BLaER1 (cell line): ENCODE data around the gene CRTC1.

Experiments
- H3K27ac ChIP-seq: shearing (Covaris generic); formaldehyde crosslinking; 2 replicates; pipeline ENCODE4 v1.8.1; 2022
- H3K27me3 ChIP-seq: shearing (Covaris generic); formaldehyde crosslinking; 2 replicates; pipeline ENCODE4 v1.8.1; 2022
- H3K36me3 ChIP-seq: shearing (Covaris generic); formaldehyde crosslinking; 2 replicates; pipeline ENCODE4 v1.8.1; 2022
- H3K4me1 ChIP-seq: shearing (Covaris generic); formaldehyde crosslinking; 2 replicates; pipeline ENCODE4 v1.8.1; 2022
- H3K4me2 ChIP-seq: shearing (Covaris generic); formaldehyde crosslinking; 2 replicates; pipeline ENCODE4 v1.8.1; 2022
- H3K4me3 ChIP-seq: shearing (Covaris generic); formaldehyde crosslinking; 2 replicates; pipeline ENCODE4 v1.8.1; 2022
- H3K9ac ChIP-seq: shearing (Covaris generic); formaldehyde crosslinking; 2 replicates; pipeline ENCODE4 v1.8.1; 2022
- H3K9me3 ChIP-seq: shearing (Covaris generic); formaldehyde crosslinking; 2 replicates; pipeline ENCODE4 v1.8.1; 2022
- H4K20me1 ChIP-seq: shearing (Covaris generic); formaldehyde crosslinking; 2 replicates; pipeline ENCODE4 v1.8.1; 2022
- Cebpa-rat ChIP-seq: shearing (Covaris generic); IDR thresholded peaks from 2 replicates; pipeline ENCODE4 v1.8.1; 2022

The CRTC1 gene

GRCh38 chr19:18660051-18660910, 23.2 kb upstream of the CRTC1 start:
- Histone ChIP-seq H3K36me3 (no peaks in the 10 kb centered on the region), H3K4me2 (peak overlapping the region; percentile 89), H3K27me3 (no peaks in the 10 kb centered on the region), H3K4me3 (peak overlapping the region; percentile 40), H3K9ac (peak overlapping the region; percentile 61), H3K27ac (peak overlapping the region; percentile 74), H3K4me1 (peaks cover 99% of the 10 kb centered on the region), H4K20me1 (peaks cover 95% of the 10 kb centered on the region), H3K9me3 (no peaks in the 10 kb centered on the region)
- TF ChIP-seq Cebpa-rat = no peak

GRCh38 chr19:18660939-18661670, 22.4 kb upstream of the CRTC1 start:
- H3K27ac ChIP-seq = peak overlapping the region; percentile 74
- 0 out of 2 replicates have a peak, but pooled peaks cover 3% of the 10 kb centered on the region for H3K36me3 ChIP-seq
- H3K9me3 ChIP-seq = no peaks in the 10 kb centered on the region
- TF ChIP-seq Cebpa-rat = no peak
- peak overlapping the region; percentile 61 for H3K9ac ChIP-seq
- H3K27me3 ChIP-seq = no peaks in the 10 kb centered on the region
- peaks cover 99% of the 10 kb centered on the region for H3K4me1 ChIP-seq
- peak overlapping the region; percentile 17; the same call in 1 of the 2 replicates for H3K4me3 ChIP-seq
- peaks cover 95% of the 10 kb centered on the region for H4K20me1 ChIP-seq
- peak overlapping the region; percentile 89 for H3K4me2 ChIP-seq

- Histone ChIP-seq H3K4me3 (no peak overlapping the region), H3K4me1 (peaks cover 100% of the 10 kb centered on the region), H3K36me3 (peaks cover 11% of the 10 kb centered on the region), H3K27ac (no peak overlapping the region), H4K20me1 (peaks cover 97% of the 10 kb centered on the region), H3K9ac (no peak overlapping the region), H3K9me3 (no peaks in the 10 kb centered on the region), H3K27me3 (no peaks in the 10 kb centered on the region), H3K4me2 (peak overlapping the region; percentile 89)
- no peak for TF ChIP-seq Cebpa-rat
These were observed 20.3 kb upstream of the CRTC1 start for GRCh38 chr19:18662972-18663732.

- peaks cover 100% of the 10 kb centered on the region for H3K4me1 ChIP-seq
- no peaks in the 10 kb centered on the region for H3K27me3 ChIP-seq
- no peaks in the 10 kb centered on the region for H3K9me3 ChIP-seq
- H3K4me3 ChIP-seq = 0 out of 2 replicates have a peak overlapping the region, but pooled peaks have one; percentile 5
- H3K36me3 ChIP-seq = peaks cover 19% of the 10 kb centered on the region
- TF ChIP-seq Cebpa-rat = no peak
- H4K20me1 ChIP-seq = peaks cover 97% of the 10 kb centered on the region
- H3K27ac ChIP-seq = peak overlapping the region; percentile 67
- H3K9ac ChIP-seq = peak overlapping the region; percentile 25; the same call in 1 of the 2 replicates
- peak overlapping the region; percentile 89 for H3K4me2 ChIP-seq
These were observed 19.4 kb upstream of the CRTC1 start for GRCh38 chr19:18663940-18664530.

- Histone ChIP-seq H3K4me2 (peak overlapping the region; percentile 89), H3K36me3 (peaks cover 19% of the 10 kb centered on the region), H3K4me3 (peak overlapping the region; percentile 50; the same call in 1 of the 2 replicates), H3K27me3 (no peaks in the 10 kb centered on the region), H4K20me1 (peaks cover 97% of the 10 kb centered on the region), H3K4me1 (peaks cover 100% of the 10 kb centered on the region), H3K27ac (peak overlapping the region; percentile 60), H3K9me3 (no peaks in the 10 kb centered on the region), H3K9ac (peak overlapping the region; percentile 54)
- no peak for TF ChIP-seq Cebpa-rat
These were observed 17.7 kb upstream of the CRTC1 start for GRCh38 chr19:18665771-18666202.

- peak overlapping the region; percentile 50; the same call in 1 of the 2 replicates for H3K4me3 ChIP-seq
These were observed 17.2 kb upstream of the CRTC1 start for GRCh38 chr19:18666317-18666716.

GRCh38 chr19:18666784-18667183, 16.7 kb upstream of the CRTC1 start:
- H3K4me1 ChIP-seq = peaks cover 100% of the 10 kb centered on the region
- H3K4me2 ChIP-seq = peak overlapping the region; percentile 89
- H3K36me3 ChIP-seq = peaks cover 19% of the 10 kb centered on the region
- H3K4me3 ChIP-seq = no peak overlapping the region; the same call in 1 of the 2 replicates
- H3K9ac ChIP-seq = no peak overlapping the region
- H4K20me1 ChIP-seq = peaks cover 97% of the 10 kb centered on the region
- no peak for TF ChIP-seq Cebpa-rat
- no peak overlapping the region for H3K27ac ChIP-seq
- no peaks in the 10 kb centered on the region for H3K27me3 ChIP-seq
- no peaks in the 10 kb centered on the region for H3K9me3 ChIP-seq

More at GRCh38 chr19:18666317-18666716, 17.2 kb upstream of the CRTC1 start:
- Histone ChIP-seq H3K4me1 (peaks cover 100% of the 10 kb centered on the region), H3K9me3 (no peaks in the 10 kb centered on the region), H3K27me3 (no peaks in the 10 kb centered on the region), H3K27ac (peak overlapping the region; percentile 60), H3K9ac (peak overlapping the region; percentile 54; the same call in 1 of the 2 replicates), H3K36me3 (peaks cover 19% of the 10 kb centered on the region), H3K4me2 (peak overlapping the region; percentile 89), H4K20me1 (peaks cover 97% of the 10 kb centered on the region)
- TF ChIP-seq Cebpa-rat = no peak

GRCh38 chr19:18667531-18668251, 15.8 kb upstream of the CRTC1 start:
- no peak for TF ChIP-seq Cebpa-rat
- Histone ChIP-seq H3K36me3 (peaks cover 19% of the 10 kb centered on the region), H3K9me3 (no peaks in the 10 kb centered on the region), H3K4me2 (peak overlapping the region; percentile 89), H3K4me1 (peaks cover 100% of the 10 kb centered on the region), H3K4me3 (no peak overlapping the region), H3K9ac (no peak overlapping the region), H3K27ac (no peak overlapping the region), H3K27me3 (no peaks in the 10 kb centered on the region), H4K20me1 (peaks cover 97% of the 10 kb centered on the region)
